DMS114 treated with DMSO at 0.1 percent for 48 hours (cell line): Measurements from ENCODE around the gene UBQLN1.
"Not testable (repeated sequence)": the region's sequence is repeated elsewhere in the genome, so short reads cannot be mapped to it uniquely, and the experiment has no call there.

Experiments used
- DNase-seq: peaks from one replicate; lab custom pipeline; 2025; ENCODE audit not compliant: unreplicated experiment; lab: John Stamatoyannopoulos, UW

Gene UBQLN1

DNA sequence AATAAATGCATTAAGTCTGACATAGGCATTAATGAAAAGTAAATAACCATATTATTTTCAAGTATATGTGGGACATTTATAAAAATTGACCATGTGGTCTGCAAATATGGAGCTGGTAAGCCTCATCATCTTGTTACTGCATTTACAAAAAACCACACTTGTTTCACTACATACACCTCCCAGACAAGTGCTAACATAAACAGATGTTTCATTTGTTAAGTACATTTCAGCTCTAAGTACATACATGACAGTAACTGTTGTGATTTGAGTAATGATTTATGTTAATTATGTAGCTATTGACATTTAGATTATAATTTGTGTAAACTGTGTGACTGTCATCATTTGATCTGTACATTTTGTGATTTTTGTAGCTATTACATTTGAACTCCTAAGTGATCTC, 70.9 kb downstream of the UBQLN1 start:
- DNase-seq: no peak

GRCh38 chr9:83633676-83634075, 74.1 kb downstream of the UBQLN1 start:
- no peak for DNase-seq

DNA sequence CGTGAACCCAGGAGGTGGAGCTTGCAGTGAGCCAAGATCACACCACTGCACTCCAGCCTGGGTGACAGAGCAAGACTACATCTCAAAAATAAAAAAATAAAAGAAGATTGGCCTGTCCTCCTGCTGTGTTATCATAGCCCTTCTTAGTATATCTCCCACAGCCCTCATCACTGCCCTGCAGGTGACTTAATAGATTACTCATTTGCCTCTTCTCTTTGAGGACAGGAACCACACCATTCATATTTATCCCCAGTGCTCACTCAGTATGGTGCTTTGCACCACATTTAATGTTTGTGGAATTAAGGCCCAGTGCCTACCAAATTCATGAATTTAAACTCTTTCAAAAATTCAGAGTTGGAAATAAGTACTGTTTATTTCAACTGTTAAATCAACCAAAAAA, 74.5 kb downstream of the UBQLN1 start:
- DNase-seq: no peak

GRCh38 chr9:83630938-83631457, 76.8 kb downstream of the UBQLN1 start:
- DNase-seq: no peak

- no peak for DNase-seq
Measured at GRCh38 chr9:83629433-83630104, 78.2 kb downstream of the UBQLN1 start.

GRCh38 chr9:83628540-83628939, 79.2 kb downstream of the UBQLN1 start:
- DNase-seq: no peak

DNA sequence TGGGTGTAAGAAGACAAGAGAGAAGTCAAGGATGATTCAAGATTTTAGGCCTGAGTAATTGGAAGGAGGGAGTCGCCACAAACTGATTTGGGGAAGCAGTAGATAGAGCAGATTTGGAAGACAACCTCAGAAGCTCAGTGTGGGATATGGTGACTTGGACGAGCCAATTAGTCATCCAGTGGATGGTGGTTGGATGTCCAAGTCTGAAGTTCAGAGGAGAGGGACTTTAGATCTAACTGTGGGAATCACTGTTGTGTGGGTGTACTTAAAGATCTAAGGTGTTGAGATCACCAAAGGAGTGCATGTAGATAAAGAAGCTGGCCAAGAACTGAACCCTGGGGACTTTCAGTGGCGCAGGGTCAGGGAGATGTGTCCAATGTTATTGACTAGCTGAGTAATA, 82.6 kb downstream of the UBQLN1 start:
- no peak for DNase-seq

DNA sequence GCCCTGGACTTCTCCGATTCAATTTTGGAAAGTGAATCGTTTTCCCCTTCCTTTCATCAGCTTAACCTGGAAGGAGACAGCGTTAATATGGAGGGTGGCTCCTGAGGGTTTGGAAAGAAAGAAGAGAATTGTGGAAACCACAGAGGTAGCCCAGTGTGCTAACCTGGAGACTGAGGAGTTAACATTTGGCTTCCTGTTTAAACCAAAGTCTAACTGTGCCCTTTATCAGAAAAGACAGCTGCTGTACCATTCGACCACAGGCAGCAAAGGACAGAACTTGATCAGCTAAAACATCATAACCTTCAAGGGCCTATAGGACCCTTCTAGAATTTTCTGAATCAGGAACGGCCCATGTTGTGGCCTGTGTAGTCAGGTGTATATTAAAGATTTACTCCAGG, 84.1 kb downstream of the UBQLN1 start:
- DNase-seq: no peak

- peak; percentile 13 for DNase-seq
Measured at GRCh38 chr9:83622939-83623678, 84.6 kb downstream of the UBQLN1 start, which contains the start of gene IDNK. TSS of gene IDNK (plus strand) at chr9:83623143. CDS start at chr9:83623172, 29 bp downstream.

GRCh38 chr9:83622433-83622938, 85.3 kb downstream of the UBQLN1 start:
- no peak for DNase-seq

DNA sequence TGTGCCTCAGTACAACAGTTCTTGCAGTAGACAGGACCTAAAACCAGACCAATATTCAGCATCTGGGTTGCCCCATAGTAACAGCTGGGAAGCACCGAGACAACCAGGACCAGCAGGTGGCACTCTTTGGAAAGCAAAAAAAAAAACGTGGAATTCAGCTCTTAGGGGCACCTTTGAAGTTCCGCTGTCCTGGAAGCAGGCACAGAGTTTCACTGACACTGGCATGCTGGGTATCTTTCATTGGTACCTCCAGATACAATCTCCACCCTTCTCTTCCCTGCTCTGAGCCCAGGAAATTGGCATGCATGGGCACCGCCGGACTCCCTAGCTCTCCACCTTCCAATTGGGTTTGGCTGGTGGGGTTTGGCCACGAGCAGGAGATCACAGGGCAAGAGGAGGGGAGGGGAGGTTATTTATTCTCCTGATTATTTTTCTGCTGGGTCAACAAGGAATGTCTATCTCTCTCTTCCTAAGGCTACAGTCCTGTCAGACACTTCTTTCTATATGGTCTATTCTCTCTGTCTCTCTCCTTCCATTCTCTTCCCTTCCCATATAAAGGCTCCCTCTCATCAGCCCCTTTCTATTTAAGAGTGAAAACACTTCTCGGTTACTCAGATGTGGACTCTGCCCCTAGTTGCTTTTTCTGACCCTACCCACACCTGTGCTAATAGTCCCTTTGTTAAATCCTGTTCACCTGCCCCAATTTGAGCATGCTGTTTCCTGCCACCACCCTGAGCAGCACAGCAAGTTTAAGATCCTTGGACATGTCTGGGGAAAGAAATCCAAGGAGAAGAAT, 86.7 kb downstream of the UBQLN1 start:
- DNase-seq: peak; percentile 32

DNA sequence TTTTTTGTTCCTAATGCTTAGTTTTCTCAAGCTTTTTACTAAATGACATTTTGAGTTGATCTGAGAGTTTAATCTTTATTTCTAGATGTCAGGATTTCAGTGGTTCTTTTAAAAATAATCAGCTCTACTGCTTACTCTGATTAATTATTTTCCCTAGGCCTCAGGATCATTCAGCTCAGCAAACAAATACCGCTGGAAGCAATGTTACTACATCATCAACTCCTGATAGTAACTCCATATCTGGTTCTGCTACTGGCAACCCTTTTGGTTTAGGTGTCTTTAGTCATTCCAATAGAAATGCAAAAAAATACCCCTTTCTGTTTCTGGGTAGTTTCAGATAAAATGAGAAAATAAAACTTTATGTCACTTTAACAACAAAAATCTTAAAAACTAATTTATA, 90.5 kb downstream of the UBQLN1 start:
- no peak for DNase-seq

DNA sequence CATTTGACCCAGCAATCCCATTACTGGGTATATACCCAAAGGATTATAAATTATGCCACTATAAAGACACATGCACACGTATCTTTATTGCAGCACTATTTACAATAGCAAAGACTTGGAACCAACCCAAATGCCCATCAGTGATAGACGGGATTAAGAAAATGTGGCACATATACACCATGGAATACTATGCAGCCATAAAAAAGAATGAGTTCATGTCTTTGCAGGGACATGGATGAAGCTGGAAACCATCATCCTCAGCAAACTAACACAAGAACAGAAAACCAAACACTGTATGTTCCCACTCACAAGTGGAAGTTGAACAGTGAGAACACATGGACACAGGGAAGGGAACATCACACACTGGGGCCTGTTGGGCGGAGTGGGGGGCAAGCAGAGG, 94.5 kb downstream of the UBQLN1 start:
- DNase-seq: not testable (repeated sequence)
